Activated CD4-positive, alpha-beta memory T cell treated with anti-CD3 and anti-CD28 coated beads, Interleukin-2, amount 10 ng/mL, durations not matched to agents 7 days and 5 days (primary cell): ENCODE results near the gene RIPK3. TPM values are rescaled to one million over a fixed set of nuclear protein-coding genes. Genes with fewer than 3 reads are reported as not detected.

Experiments
- CTCF ChIA-PET: fragments of 350-600 bp; sonication (Branson Sonifier 250); formaldehyde crosslinking; loops from one replicate; lab custom pipeline; 2021; ENCODE audit warnings: antibody characterized with exemption, inconsistent platforms; lab: Charles Lee
- POLR2A ChIA-PET: fragments of 350-600 bp; sonication (Branson Sonifier 250); formaldehyde crosslinking; loops from one replicate; lab custom pipeline; 2021; ENCODE audit warnings: antibody characterized with exemption; lab: Charles Lee
- DNase-seq: peaks from one replicate; pipeline ENCODE4 v3.0.0-alpha.2; 2020
- H3K27ac Mint-ChIP-seq: one replicate; pipeline ENCODE4 v1.8.0; 2021; ENCODE audit warnings: mild to moderate bottlenecking, mixed read lengths
- H3K27me3 Mint-ChIP-seq: one replicate; pipeline ENCODE4 v1.8.0; 2021; ENCODE audit warnings: mixed read lengths
- H3K36me3 Mint-ChIP-seq: one replicate; pipeline ENCODE4 v1.8.0; 2021; ENCODE audit warnings: low read depth, mixed read lengths
- H3K4me1 Mint-ChIP-seq: one replicate; pipeline ENCODE4 v1.8.0; 2021; ENCODE audit warnings: mixed read lengths
- H3K4me3 Mint-ChIP-seq: one replicate; pipeline ENCODE4 v1.8.0; 2021; ENCODE audit warnings: mild to moderate bottlenecking, mixed read lengths
- H3K9me3 Mint-ChIP-seq: one replicate; pipeline ENCODE4 v1.8.0; 2021; ENCODE audit warnings: mixed read lengths
- total RNA-seq, 2 experiments: library from RNA; stranded (reverse); gene quantifications; one replicate each; pipeline ENCODE4 v1.2.3, GENCODE V29; 2021

The RIPK3 gene
- total RNA-seq, 2 experiments from 2014 or later = 37.3 to 38.0 TPM

GRCh38 chr14:24327303-24327702 is 12.5 kb downstream of the RIPK3 start:
- no peak overlapping the region for H3K4me3 Mint-ChIP-seq
- H3K4me1 Mint-ChIP-seq = peaks cover 54% of the 10 kb centered on the region
- DNase-seq = no peak
- POLR2A ChIA-PET = interaction anchor here (1.0 to 8.4 kb wide), 5 partner anchors 15 to 104 kb away, joined by 3 to 65 read pairs (median 4); partner anchors contain the start of genes CBLN3, KHNYN, LTB4R and LTB4R2
- H3K36me3 Mint-ChIP-seq = no peaks in the 10 kb centered on the region
- CTCF ChIA-PET = interaction anchor here (0.6 to 18.8 kb wide), 7 partner anchors 12 to 109 kb away, joined by 3 to 494 read pairs (median 5); partner anchors contain the start of genes CBLN3, CIDEB, KHNYN and LTB4R
- no peaks in the 10 kb centered on the region for H3K9me3 Mint-ChIP-seq
- no peak overlapping the region for H3K27ac Mint-ChIP-seq
- peaks cover 14% of the 10 kb centered on the region for H3K27me3 Mint-ChIP-seq

DNA sequence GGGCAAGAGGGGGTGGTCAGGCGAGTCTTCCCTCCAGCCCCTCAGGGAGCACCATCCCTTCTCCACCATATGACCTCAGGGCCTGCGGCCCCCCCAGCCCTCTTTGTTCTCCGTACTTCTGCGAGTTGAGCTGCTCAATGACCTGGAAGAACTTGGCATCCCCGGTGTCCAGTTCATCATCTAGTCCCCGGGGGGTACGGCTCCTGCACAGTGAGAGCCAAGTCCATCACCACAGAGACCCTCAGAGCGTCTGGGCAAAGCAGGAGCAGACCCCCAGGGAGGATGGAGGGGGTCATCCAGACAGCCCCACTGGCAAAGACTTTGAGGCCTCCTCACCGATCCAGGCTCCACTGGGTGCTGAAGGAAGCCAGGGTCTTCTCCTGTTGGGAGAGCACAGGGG is 13.8 kb downstream of the RIPK3 start:
- no peaks in the 10 kb centered on the region for H3K9me3 Mint-ChIP-seq
- no peak overlapping the region for H3K27ac Mint-ChIP-seq
- H3K36me3 Mint-ChIP-seq = no peaks in the 10 kb centered on the region
- no peak for DNase-seq
- ChIA-PET POLR2A (interaction anchor here (1.0 to 8.4 kb wide), 2 partner anchors 14 kb away, joined by 3 to 65 read pairs; partner anchors contain the start of genes LTB4R, LTB4R2 and RIPK3), CTCF (interaction anchor here (1.6 to 18.8 kb wide), 2 partner anchors 15 to 102 kb away, joined by 5 to 494 read pairs; partner anchors contain the start of genes CBLN3 and KHNYN)
- peaks cover 8% of the 10 kb centered on the region for H3K27me3 Mint-ChIP-seq
- no peak overlapping the region for H3K4me3 Mint-ChIP-seq
- peaks cover 42% of the 10 kb centered on the region for H3K4me1 Mint-ChIP-seq

DNA sequence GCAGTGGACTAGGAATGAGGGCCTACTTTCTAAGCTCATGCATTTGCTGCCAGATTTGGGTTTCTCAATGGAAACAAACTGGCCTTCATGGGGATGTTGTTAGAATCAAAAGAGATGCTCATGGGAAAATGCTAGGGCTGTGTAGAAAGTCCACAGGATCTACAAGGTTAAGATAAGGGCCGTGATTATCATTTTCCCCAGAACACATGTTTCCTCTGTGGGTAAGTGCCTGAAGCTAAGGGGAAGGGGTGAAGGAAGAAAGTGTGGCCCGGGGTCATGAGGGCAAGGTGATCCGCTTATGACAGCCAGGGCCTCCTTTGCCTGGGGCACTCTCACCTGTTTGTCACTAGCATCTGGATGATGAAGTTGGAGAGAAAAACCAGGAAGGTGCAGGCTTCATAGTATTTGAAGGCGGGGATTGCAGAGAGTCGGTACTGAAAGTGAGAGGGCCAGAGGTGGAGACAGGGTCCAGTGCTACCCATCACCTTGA is 14.7 kb downstream of the RIPK3 start:
- DNase-seq = no peak
- H3K4me3 Mint-ChIP-seq = no peak overlapping the region
- CTCF ChIA-PET = interaction anchor here (1.2 to 18.8 kb wide), 4 partner anchors 8 to 103 kb away, joined by 5 to 494 read pairs (median 7); partner anchors contain the start of genes CBLN3, CIDEB and KHNYN
- POLR2A ChIA-PET = interaction anchor here (0.8 to 2.9 kb wide), 4 partner anchors 12 to 177 kb away, joined by 3 to 16 read pairs (median 3); partner anchors contain the start of genes CBLN3, KHNYN, LTB4R and RIPK3
- peaks cover 35% of the 10 kb centered on the region for H3K4me1 Mint-ChIP-seq
- H3K27ac Mint-ChIP-seq = no peak overlapping the region
- no peaks in the 10 kb centered on the region for H3K36me3 Mint-ChIP-seq
- H3K27me3 Mint-ChIP-seq = peaks cover 7% of the 10 kb centered on the region
- H3K9me3 Mint-ChIP-seq = no peaks in the 10 kb centered on the region

DNA sequence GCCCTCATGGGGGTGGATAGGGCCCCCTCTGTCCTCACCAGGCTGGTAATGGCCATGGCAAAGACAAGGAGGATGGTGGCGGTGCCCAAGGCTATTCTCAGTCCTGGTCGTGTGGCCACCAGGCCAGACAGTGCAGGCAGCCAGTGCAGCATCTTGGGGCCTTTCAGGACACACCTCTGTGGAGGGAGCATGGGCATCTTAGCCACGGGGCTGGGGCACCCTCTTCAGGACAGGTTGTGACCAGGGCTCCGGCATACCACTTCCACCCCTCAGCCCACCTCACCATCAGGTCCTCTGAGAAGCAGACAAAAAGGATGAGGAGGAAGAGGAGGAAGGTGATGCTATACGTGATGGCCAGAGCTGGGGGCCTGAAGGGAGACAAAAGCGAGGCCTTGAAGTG is 15.8 kb downstream of the RIPK3 start:
- H3K4me3 Mint-ChIP-seq = no peak overlapping the region

GRCh38 chr14:24323341-24323740 is 16.4 kb downstream of the RIPK3 start:
- Mint-ChIP-seq H3K4me1 (peaks cover 18% of the 10 kb centered on the region), H3K27me3 (peaks cover 18% of the 10 kb centered on the region), H3K9me3 (no peaks in the 10 kb centered on the region), H3K4me3 (no peak overlapping the region), H3K36me3 (no peaks in the 10 kb centered on the region), H3K27ac (no peak overlapping the region)
- ChIA-PET POLR2A (interaction anchor here (1.4 to 2.9 kb wide), 4 partner anchors 9 to 107 kb away, joined by 4 to 16 read pairs (median 6); partner anchors contain the start of genes CBLN3, KHNYN, LTB4R and LTB4R2), CTCF (interaction anchor here (0.9 to 1.9 kb wide), 3 partner anchors 9 to 15 kb away, joined by 4 to 7 read pairs (median 5); partner anchors contain the start of gene CIDEB)
- no peak for DNase-seq

More for the DNA sequence above, 15.8 kb downstream of the RIPK3 start:
- no peaks in the 10 kb centered on the region for H3K9me3 Mint-ChIP-seq
- H3K27me3 Mint-ChIP-seq = peaks cover 17% of the 10 kb centered on the region
- H3K36me3 Mint-ChIP-seq = no peaks in the 10 kb centered on the region
- H3K4me1 Mint-ChIP-seq = peaks cover 24% of the 10 kb centered on the region
- no peak for DNase-seq
- no peak overlapping the region for H3K27ac Mint-ChIP-seq
- CTCF ChIA-PET = interaction anchor here (1.2 to 18.8 kb wide), 3 partner anchors 8 to 104 kb away, joined by 4 to 494 read pairs (median 6); partner anchors contain the start of genes CBLN3 and KHNYN
- POLR2A ChIA-PET = interaction anchor here (1.0 to 2.9 kb wide), 5 partner anchors 8 to 106 kb away, joined by 3 to 16 read pairs (median 5); partner anchors contain the start of genes CBLN3, KHNYN, LTB4R and LTB4R2

GRCh38 chr14:24322672-24323071 is 17.1 kb downstream of the RIPK3 start:
- DNase-seq = no peak
- ChIA-PET POLR2A (interaction anchor here (1.4 to 2.9 kb wide), 4 partner anchors 10 to 108 kb away, joined by 4 to 16 read pairs (median 6); partner anchors contain the start of genes CBLN3, KHNYN, LTB4R and LTB4R2), CTCF (interaction anchor here (0.9 to 2.0 kb wide), 4 partner anchors 9 to 109 kb away, joined by 4 to 7 read pairs (median 6); partner anchors contain the start of gene CIDEB)
- Mint-ChIP-seq H3K27ac (no peak overlapping the region), H3K9me3 (no peaks in the 10 kb centered on the region), H3K4me1 (peaks cover 16% of the 10 kb centered on the region), H3K27me3 (peaks cover 18% of the 10 kb centered on the region), H3K4me3 (no peak overlapping the region), H3K36me3 (no peaks in the 10 kb centered on the region)

GRCh38 chr14:24321212-24321975 is 18.4 kb downstream of the RIPK3 start:
- H3K27ac Mint-ChIP-seq = no peak overlapping the region
- H3K4me1 Mint-ChIP-seq = peaks cover 20% of the 10 kb centered on the region
- no peak for DNase-seq
- H3K27me3 Mint-ChIP-seq = peaks cover 18% of the 10 kb centered on the region
- peaks cover 8% of the 10 kb centered on the region for H3K36me3 Mint-ChIP-seq
- no peak overlapping the region for H3K4me3 Mint-ChIP-seq
- no peaks in the 10 kb centered on the region for H3K9me3 Mint-ChIP-seq
- CTCF ChIA-PET = interaction anchor here (1.1 to 2.3 kb wide), 4 partner anchors 9 to 110 kb away, joined by 3 to 7 read pairs (median 6); partner anchors contain the start of gene LTB4R
- POLR2A ChIA-PET = interaction anchor here (0.7 to 1.1 kb wide), 2 partner anchors 9 to 18 kb away, joined by 3 read pairs; no protein-coding TSS in a partner anchor

- no peak overlapping the region for H3K27ac Mint-ChIP-seq
- ChIA-PET CTCF (interaction anchor here (1.1 to 2.5 kb wide), 3 partner anchors 9 to 120 kb away, joined by 4 to 15 read pairs (median 6); partner anchors contain the start of gene CIDEB), POLR2A (interaction anchor here (1.1 to 1.7 kb wide), 3 partner anchors 12 to 86 kb away, joined by 3 to 5 read pairs (median 4); no protein-coding TSS in a partner anchor)
- peaks cover 49% of the 10 kb centered on the region for H3K4me1 Mint-ChIP-seq
- H3K36me3 Mint-ChIP-seq = peaks cover 37% of the 10 kb centered on the region
- no peaks in the 10 kb centered on the region for H3K9me3 Mint-ChIP-seq
- no peak overlapping the region for H3K4me3 Mint-ChIP-seq
- no peak for DNase-seq
- peaks cover 16% of the 10 kb centered on the region for H3K27me3 Mint-ChIP-seq
Measured at GRCh38 chr14:24317141-24317928, 22.5 kb downstream of the RIPK3 start.

DNA sequence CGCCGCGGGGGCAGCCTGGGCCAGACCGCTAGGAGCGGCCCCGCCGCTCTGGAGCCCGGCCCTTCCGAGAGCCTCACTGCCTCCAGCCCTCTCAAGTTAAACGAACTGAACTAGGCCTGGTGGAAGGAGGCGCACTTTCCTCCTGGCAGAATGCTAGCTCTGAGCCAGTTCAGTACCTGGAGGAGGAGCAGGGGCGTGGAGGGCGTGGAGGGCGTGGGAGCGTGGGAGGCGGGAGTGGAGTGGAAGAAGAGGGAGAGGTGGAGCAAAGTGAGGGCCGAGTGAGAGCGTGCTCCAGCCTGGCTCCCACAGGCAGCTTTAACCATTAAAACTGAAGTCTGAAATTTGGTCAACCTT is 23.2 kb downstream of the RIPK3 start:
- peaks cover 56% of the 10 kb centered on the region for H3K4me1 Mint-ChIP-seq
- no peak for DNase-seq
- H3K27ac Mint-ChIP-seq = no peak overlapping the region
- no peak overlapping the region for H3K4me3 Mint-ChIP-seq
- H3K9me3 Mint-ChIP-seq = no peaks in the 10 kb centered on the region
- H3K27me3 Mint-ChIP-seq = peaks cover 14% of the 10 kb centered on the region
- ChIA-PET CTCF (interaction anchor here (1.4 kb wide), 1 partner anchor 12 kb away, joined by 3 read pairs; no protein-coding TSS in a partner anchor), POLR2A (no interaction called here)
- peaks cover 41% of the 10 kb centered on the region for H3K36me3 Mint-ChIP-seq

- H3K27ac Mint-ChIP-seq = peak overlapping the region; percentile 96
- H3K4me1 Mint-ChIP-seq = peaks cover 56% of the 10 kb centered on the region
- ChIA-PET POLR2A (no interaction called here), CTCF (interaction anchor here (1.4 kb wide), 1 partner anchor 13 kb away, joined by 3 read pairs; no protein-coding TSS in a partner anchor)
- peaks cover 14% of the 10 kb centered on the region for H3K27me3 Mint-ChIP-seq
- no peak overlapping the region for H3K4me3 Mint-ChIP-seq
- peaks cover 41% of the 10 kb centered on the region for H3K36me3 Mint-ChIP-seq
- no peak for DNase-seq
- H3K9me3 Mint-ChIP-seq = no peaks in the 10 kb centered on the region
Measured at GRCh38 chr14:24315807-24316596, 23.8 kb downstream of the RIPK3 start.

DNA sequence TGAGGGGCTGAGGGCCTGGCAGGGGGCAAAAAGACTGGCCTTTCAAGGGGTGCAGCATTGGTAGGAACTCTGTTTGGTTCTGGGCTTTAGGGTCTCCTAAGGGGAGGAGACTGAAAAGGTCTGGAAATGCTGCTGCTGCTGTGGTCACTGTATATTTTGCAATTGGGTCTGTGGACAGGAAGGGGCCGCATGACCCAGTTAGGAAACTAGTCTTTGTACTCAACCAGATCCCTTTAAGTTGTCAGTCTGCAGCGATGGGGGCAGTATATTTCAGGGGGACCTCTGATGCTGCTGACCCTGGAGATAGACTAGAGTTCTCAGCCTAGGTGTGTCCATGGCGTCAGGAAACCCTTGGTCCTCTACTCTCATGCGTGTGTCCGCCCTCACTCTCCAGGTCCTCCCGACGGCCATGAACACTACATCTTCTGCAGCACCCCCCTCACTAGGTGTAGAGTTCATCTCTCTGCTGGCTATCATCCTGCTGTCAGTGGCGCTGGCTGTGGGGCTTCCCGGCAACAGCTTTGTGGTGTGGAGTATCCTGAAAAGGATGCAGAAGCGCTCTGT is 24.5 kb downstream of the RIPK3 start:
- Mint-ChIP-seq H3K27me3 (peaks cover 13% of the 10 kb centered on the region), H3K9me3 (no peaks in the 10 kb centered on the region), H3K4me1 (peaks cover 58% of the 10 kb centered on the region), H3K36me3 (peaks cover 43% of the 10 kb centered on the region), H3K27ac (peak overlapping the region; percentile 96), H3K4me3 (peak overlapping the region; percentile 17)
- POLR2A ChIA-PET = interaction anchor here (5.8 kb wide), 1 partner anchor 15 kb away, joined by 65 read pairs; no protein-coding TSS in a partner anchor
- no peak for DNase-seq
- CTCF ChIA-PET = interaction anchor here (1.4 kb wide), 1 partner anchor 13 kb away, joined by 3 read pairs; no protein-coding TSS in a partner anchor
